ENCODE measurements around the gene APOBEC4. TPM values are rescaled to one million over a fixed set of nuclear protein-coding genes. Genes with fewer than 3 reads are reported as not detected.

The APOBEC4 gene
- total RNA-seq, 1 donor from 2014 or later = not detected

- no peak overlapping the region for H3K4me3 Mint-ChIP-seq
- peaks cover 7% of the 10 kb centered on the region for H3K27me3 Mint-ChIP-seq (ENCODE audit: insufficient read depth)
- peak overlapping the region; percentile 19 for H3K27ac Mint-ChIP-seq
- no peak for DNase-seq (ENCODE audit: low spot score)
- intact Hi-C loops (cut with micrococcal nuclease) = no loop called here
- no peaks in the 10 kb centered on the region for H3K9me3 Mint-ChIP-seq
- peaks cover 7% of the 10 kb centered on the region for H3K4me1 Mint-ChIP-seq (ENCODE audit: low read depth)
- peaks cover 1% of the 10 kb centered on the region for H3K36me3 Mint-ChIP-seq (ENCODE audit: low read depth)
Observed at GRCh38 chr1:183604038-183604808, 48.9 kb downstream of the APOBEC4 start.

GRCh38 chr1:183602510-183602909, 50.6 kb downstream of the APOBEC4 start:
- Mint-ChIP-seq H3K27me3 (ENCODE audit: insufficient read depth) (peaks cover 7% of the 10 kb centered on the region), H3K36me3 (ENCODE audit: low read depth) (peaks cover 1% of the 10 kb centered on the region), H3K4me1 (ENCODE audit: low read depth) (peaks cover 17% of the 10 kb centered on the region), H3K27ac (no peak overlapping the region), H3K9me3 (no peaks in the 10 kb centered on the region), H3K4me3 (no peak overlapping the region)
- intact Hi-C loops (cut with micrococcal nuclease) = no loop called here
- DNase-seq (ENCODE audit: low spot score) = no peak

- Mint-ChIP-seq H3K9me3 (no peaks in the 10 kb centered on the region), H3K4me1 (ENCODE audit: low read depth) (peaks cover 17% of the 10 kb centered on the region), H3K4me3 (no peak overlapping the region), H3K27me3 (ENCODE audit: insufficient read depth) (peaks cover 7% of the 10 kb centered on the region), H3K27ac (no peak overlapping the region), H3K36me3 (ENCODE audit: low read depth) (peaks cover 1% of the 10 kb centered on the region)
- no peak for DNase-seq (ENCODE audit: low spot score)
- intact Hi-C loops (cut with micrococcal nuclease) = no loop called here
Observed at GRCh38 chr1:183600634-183601033, 52.5 kb downstream of the APOBEC4 start.

- H3K36me3 Mint-ChIP-seq (ENCODE audit: low read depth) = peaks cover 1% of the 10 kb centered on the region
- H3K9me3 Mint-ChIP-seq = no peaks in the 10 kb centered on the region
Observed at GRCh38 chr1:183600136-183600535, 53.0 kb downstream of the APOBEC4 start.

DNA sequence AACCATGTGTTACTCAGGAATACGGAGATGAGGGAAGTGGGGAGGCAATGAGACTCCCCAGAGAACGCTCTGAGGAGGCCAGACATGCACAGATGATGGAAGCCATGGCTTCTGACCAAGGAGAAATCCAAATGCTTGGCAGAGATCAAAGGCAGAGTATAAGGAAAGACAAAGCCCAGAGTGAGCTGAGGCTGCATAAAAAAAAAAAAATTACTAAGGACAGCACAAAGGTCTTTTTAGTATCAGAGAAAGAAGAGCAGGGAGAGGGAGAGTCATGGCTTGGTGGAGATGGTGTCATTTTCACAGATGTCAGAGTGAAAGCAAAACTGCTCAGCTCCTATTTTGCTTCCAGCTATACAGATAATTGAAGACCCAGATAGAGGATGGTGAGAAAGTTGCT, 54.7 kb downstream of the APOBEC4 start:
- H3K27ac Mint-ChIP-seq = peak overlapping the region; percentile 18
- peaks cover 1% of the 10 kb centered on the region for H3K36me3 Mint-ChIP-seq (ENCODE audit: low read depth)
- H3K4me3 Mint-ChIP-seq = no peak overlapping the region
- intact Hi-C loops (cut with micrococcal nuclease) = loop anchor here (1.0 kb wide), 1 partner anchor 8 kb away; the partner anchor contains the start of gene NCF2
- DNase-seq (ENCODE audit: low spot score) = no peak
- H3K4me1 Mint-ChIP-seq (ENCODE audit: low read depth) = peaks cover 16% of the 10 kb centered on the region
- peaks cover 2% of the 10 kb centered on the region for H3K27me3 Mint-ChIP-seq (ENCODE audit: insufficient read depth)
- H3K9me3 Mint-ChIP-seq = no peaks in the 10 kb centered on the region

More at GRCh38 chr1:183600136-183600535, 53.0 kb downstream of the APOBEC4 start:
- H3K4me1 Mint-ChIP-seq (ENCODE audit: low read depth) = peaks cover 17% of the 10 kb centered on the region
- no peak overlapping the region for H3K4me3 Mint-ChIP-seq
- H3K27me3 Mint-ChIP-seq (ENCODE audit: insufficient read depth) = peaks cover 10% of the 10 kb centered on the region
- DNase-seq (ENCODE audit: low spot score) = no peak
- intact Hi-C loops (cut with micrococcal nuclease) = no loop called here
- H3K27ac Mint-ChIP-seq = no peak overlapping the region

DNA sequence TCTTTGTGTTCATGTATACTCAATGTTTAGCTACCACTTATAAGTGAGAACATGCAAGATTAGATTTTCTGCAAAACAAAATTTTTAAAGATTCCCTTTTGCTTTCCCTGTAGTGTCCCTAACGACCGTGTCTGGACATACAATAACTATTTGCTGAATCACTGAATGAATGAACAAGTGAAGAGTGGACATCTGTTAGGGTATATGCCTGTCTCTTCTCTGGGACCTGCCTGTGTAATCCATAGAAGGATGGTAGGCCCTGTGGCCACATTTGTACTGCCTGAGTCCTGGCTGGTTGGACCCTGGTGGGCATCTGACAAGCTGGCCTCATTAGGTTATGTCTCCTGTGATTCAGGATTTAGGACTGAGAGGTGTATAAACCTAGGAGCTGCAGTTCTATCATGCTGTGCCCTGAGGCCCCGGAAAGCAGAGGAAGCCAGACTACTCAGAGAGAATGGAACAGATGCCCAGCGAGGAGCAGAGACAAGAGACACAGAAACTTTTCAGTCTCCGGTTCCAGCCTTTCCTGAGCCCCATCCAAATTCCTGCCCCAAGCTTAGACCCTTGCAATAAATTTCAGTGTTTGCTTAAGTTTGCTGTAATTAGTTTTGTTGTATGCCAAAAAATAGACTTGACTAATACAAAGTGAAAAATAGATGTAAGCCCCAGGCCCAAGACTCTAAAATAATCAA, 55.3 kb downstream of the APOBEC4 start:
- Mint-ChIP-seq H3K4me1 (ENCODE audit: low read depth) (peaks cover 22% of the 10 kb centered on the region), H3K36me3 (ENCODE audit: low read depth) (peaks cover 1% of the 10 kb centered on the region), H3K4me3 (no peak overlapping the region), H3K9me3 (no peaks in the 10 kb centered on the region), H3K27me3 (ENCODE audit: insufficient read depth) (peaks cover 2% of the 10 kb centered on the region), H3K27ac (no peak overlapping the region)
- intact Hi-C loops (cut with micrococcal nuclease) = loop anchor here (1.0 kb wide), 1 partner anchor 8 kb away; the partner anchor contains the start of gene NCF2
- DNase-seq (ENCODE audit: low spot score) = no peak

DNA sequence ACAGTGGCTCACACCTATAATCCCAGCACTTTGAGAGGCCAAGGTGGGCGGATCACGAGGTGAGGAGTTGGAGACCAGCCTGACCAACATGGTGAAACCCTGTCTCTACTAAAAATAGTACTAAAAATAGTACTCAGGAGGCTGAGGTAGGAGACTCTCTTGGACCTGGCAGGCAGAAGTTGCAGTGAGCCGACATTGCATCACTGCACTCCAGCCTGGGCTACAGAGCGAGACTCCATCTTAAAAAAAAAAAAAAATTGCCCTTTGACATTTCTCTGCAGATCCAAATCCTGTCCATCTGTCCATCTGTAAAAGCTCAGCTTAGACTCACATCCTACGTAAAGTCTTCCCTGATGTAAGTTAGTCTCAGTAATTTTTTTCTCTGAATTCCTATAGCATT, 56.6 kb downstream of the APOBEC4 start:
- no peak for DNase-seq (ENCODE audit: low spot score)
- Mint-ChIP-seq H3K4me1 (ENCODE audit: low read depth) (peaks cover 30% of the 10 kb centered on the region), H3K4me3 (no peak overlapping the region), H3K27ac (no peak overlapping the region), H3K9me3 (no peaks in the 10 kb centered on the region), H3K27me3 (ENCODE audit: insufficient read depth) (peaks cover 2% of the 10 kb centered on the region), H3K36me3 (ENCODE audit: low read depth) (peaks cover 1% of the 10 kb centered on the region)
- intact Hi-C loops (cut with micrococcal nuclease) = no loop called here

Other genes starting within 250 kb of the APOBEC4 start
- not detected in 2 replicates for gene NMNAT2, start 234.9 kb downstream of the APOBEC4 start, total RNA-seq
- gene SMG7, start 180.8 kb downstream of the APOBEC4 start, total RNA-seq = 86.1 and 86.4 TPM in 2 replicates
- 4.8 and 5.9 TPM in 2 replicates for gene NCF2, start 62.9 kb downstream of the APOBEC4 start, total RNA-seq
- gene ARPC5, start 17.5 kb downstream of the APOBEC4 start, total RNA-seq = 146 and 154 TPM in 2 replicates
- gene RGL1, start 151.8 kb upstream of the APOBEC4 start, total RNA-seq = 2.7 and 2.8 TPM in 2 replicates

Measured in activated T-helper 1 cell treated with anti-CD3 and anti-CD28 coated beads, Interleukin-12 subunit alpha, Interleukin-12 subunit beta, Interleukin-2, Interleukin-4 antibody, amounts not matched to agents 30 ng/mL and 10 ng/mL and 1 ng/mL, durations not matched to agents 14 hours and 24 hours and 36 hours (primary cell).